NCI-H82 treated with DMSO at 0.1 percent for 48 hours (cell line): ENCODE data around the gene PDLIM4.
A peak's percentile ranks its signal among the peaks of the same experiment; 100 is the strongest.

Experiments used
- DNase-seq: peaks from one replicate; lab custom pipeline; 2025; ENCODE audit not compliant: unreplicated experiment; lab: John Stamatoyannopoulos, UW

The PDLIM4 gene

DNA sequence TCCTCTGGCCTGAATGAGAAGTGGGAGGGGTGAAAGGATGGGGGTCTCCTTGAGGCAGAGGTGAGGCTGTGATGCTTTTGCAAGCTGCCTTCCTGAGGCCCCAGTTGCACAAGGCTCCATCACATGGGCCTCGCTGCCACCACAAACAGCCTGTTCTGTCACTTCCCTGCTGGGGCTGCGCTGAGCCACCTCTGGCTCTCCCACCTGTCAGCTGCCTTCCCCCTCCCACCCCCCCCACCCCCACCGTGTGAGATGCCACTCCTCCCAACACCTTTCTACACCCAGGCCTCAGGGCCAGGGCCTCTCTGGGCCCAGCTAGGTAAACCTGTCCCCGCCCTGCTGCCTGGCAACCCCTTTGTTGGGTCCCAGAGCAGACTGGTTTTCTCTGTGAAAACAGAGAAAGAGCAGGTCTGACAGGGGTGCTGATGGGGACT, 4.5 kb upstream of the PDLIM4 start:
- DNase-seq, result no peak

DNA sequence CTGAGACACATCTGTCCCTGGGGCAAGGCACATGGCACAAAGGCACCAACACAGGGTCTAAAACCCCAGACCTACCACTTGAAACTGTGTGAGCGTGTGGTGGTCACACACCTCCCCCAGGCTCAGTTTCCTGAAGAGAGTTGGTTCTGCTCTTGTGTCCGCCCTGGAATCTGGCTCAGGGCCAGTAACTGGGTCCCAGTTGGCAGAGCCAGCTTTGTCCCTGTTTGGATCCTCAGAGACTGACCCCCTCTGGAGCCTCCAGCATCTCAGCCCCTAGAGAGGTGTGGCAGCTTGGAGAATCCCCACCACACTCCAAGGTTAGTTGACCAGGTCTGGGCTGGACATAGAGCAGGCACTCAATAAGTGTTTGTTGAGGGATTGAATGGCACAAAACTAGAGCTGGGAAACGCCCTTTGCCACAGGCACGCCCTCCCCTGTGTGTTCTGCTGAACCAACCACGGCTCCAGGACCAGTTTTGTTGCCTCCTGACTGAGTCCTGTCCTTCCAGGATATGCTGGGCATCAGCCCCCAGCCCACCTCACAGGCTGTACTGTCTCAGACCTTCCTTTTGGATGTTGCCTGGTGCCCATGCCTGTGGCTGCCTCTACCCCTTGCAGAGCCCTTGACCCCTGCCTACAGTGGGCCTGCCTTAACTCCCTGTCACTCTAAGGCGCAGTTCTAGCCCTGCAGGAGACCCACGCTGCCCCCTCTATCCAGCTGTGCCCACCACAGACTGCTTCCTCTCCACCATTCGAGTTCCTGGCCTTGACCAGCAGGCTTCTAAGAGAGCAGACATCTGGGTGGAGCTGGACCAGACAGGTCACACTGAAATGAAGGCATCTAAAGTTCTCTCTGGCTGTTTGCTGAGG, 3.8 kb upstream of the PDLIM4 start:
- DNase-seq, result no peak

DNA sequence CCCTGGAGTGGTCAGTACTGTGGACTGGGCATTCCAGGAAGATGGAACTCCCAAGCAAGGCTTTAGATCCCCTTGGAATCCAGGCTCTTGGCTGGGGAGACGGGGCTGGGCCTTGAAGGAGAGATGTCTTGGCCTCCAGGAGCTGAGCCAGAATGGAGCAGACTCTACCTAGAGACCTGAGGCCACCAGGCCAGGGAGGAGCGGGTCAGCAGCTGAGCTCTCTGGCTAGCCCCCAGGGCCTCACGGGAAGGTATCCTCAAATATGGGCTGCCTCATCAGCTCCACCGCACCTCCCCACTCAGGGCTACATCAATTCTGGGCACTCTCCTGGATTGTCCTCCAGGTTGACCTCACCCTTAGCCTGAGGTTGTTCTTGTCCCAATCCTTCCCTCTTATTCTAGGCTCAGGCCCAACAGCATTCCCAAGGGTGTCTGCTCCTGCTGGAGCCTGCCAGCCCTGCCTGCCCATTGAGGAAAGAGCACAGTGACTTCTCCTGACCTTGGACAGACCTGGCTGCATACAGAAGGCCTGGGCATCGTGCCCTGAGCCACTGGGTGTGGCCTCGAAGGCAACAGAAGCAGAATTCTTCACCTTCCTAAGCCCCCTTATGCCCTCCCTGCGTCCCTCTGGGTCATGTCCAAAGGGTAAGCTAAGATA, 3.0 kb upstream of the PDLIM4 start:
- DNase-seq, result no peak

DNA sequence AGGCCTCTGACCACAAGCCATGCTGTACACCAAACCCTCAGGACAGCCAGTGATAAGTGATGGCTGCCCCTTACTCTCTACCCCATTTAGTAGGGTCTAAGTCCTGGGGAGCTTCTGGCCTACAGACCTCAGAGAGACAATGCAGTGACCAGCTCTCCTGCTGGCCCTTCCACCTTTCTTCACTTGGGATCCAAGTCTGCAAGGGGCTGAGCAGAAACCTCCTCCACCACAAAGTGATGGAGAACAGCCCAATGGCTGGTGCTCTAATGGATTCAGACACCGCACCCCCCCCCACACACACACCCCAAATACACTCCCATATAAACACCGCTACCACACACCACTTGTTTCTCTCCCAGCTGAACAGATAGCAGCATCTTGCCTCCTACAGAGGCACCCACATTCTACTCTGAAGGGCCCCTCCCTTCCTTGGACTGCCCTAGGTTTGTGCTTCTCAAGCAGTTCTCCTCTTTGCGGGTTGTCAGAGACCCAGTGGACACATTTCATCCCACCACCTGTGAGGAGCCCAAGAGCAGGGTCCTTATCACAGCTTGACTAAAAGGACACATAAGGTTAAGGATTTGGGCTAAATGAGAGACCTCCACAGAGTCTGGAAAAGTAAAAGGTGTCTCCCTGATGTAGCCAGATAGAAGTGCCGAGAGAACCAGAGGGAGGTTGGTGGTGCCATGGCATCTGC, 1.3 kb upstream of the PDLIM4 start:
- DNase-seq, result no peak

- no peak for DNase-seq
These were observed 739 bp upstream of the PDLIM4 start for GRCh38 chr5:132256783-132257130.

DNA sequence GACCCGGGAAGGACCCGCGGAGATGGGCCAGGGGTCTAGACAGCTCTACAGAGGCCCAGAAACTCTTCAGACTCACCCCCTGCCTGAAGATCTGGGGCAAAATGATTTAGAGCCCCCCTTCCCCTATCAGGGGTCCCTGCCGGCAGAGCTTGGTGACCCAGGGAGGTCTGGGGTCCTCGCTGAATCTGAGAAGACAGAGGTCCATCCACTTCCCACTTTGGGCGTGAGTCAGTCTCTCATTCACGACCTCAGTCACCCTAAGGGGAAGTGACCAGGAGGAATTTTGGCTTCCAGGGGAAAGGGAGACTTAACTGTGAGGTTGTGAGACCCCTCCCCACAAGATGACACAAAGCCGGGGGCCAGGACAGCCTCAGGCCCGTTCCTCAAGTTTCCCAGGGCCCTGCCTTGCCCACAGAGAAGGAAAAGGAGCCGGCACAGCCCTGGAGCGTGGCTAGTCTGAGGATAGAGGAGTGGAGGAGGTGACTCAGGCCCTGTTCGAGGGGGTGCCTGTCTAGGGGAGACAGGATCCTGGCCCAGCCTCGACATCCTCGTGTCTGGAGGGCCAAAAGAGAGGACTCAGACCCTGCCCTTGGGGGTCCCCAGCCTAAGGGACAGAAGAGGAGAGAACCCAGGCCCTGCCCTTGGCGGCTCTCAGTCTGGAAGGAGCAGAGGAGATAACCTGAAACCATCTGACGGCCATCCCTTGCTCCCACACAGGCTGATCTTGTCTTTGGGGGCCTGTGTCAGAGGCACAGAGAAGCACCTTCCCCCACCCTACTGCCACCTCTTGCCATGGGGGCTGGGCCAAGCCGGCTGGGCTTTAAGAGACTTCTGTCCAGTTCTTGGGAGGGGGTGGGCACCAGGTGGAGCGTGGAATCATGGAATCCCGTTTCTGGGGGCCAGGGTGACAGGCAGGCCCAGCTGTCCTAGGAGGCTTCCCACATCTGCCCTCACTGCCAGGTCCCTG, 889 bp downstream of the PDLIM4 start:
- peak; percentile 5 for DNase-seq

GRCh38 chr5:132259069-132259851, 1.8 kb downstream of the PDLIM4 start:
- DNase-seq, result peak; percentile 13

DNA sequence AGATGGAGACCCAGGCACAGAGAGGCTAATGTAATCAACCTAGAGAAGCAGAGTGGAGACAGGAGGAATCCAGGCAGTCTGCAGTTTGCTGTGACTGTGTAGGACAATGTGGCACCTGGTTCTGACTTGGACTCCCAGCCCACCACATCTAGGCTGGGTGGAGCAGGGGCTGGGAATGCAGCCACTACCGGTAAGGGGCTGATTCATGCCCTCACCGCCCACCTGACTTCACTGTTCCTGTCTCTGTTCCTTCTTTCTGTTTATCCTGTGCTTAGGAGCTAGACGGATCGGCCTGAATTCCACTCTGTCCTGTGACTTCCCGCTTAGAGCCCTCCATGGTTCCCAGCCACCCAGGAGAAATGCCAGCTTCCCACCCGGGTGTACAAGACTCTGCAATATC, 2.6 kb downstream of the PDLIM4 start:
- DNase-seq, result no peak

DNA sequence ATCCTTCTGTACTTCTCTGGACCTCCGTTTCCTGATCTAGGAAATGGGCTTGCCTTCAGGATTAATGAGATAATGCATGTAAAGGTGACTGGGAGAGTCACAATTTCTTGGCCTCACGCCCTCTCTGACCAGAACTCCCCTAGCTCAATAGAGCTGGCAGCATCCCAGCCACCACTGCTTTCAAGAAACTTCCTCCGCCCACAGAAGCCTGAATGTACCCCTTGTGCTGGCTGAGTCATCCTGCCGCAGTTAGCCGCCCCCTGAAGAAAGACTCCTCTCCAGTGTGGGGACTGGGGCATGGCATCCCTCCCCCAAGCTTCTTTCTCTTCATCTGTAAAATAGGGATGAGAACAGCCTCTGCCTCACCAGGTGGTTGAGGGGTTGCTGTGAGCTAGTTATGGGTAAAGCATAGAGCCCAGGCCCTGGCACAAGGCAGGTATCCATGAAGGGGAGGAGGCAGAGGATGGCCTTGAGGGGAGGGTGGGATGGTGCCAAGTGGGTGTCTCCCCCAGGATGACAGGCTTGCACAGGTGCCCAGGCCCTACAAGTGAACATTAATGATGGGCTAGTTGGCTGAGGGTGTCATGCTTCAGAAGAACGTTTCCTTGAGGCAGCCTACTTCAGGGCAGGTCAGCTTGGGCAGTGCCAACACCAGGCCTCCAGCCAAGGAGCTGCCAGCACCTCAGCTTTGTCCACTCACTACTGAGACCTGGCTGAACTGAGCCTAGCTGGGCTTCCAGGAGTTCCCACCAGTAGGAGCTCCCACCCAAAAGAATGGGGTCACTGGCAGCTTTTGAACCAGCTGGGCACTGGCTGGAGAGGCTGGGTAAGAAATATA, 3.4 kb downstream of the PDLIM4 start:
- no peak for DNase-seq

DNA sequence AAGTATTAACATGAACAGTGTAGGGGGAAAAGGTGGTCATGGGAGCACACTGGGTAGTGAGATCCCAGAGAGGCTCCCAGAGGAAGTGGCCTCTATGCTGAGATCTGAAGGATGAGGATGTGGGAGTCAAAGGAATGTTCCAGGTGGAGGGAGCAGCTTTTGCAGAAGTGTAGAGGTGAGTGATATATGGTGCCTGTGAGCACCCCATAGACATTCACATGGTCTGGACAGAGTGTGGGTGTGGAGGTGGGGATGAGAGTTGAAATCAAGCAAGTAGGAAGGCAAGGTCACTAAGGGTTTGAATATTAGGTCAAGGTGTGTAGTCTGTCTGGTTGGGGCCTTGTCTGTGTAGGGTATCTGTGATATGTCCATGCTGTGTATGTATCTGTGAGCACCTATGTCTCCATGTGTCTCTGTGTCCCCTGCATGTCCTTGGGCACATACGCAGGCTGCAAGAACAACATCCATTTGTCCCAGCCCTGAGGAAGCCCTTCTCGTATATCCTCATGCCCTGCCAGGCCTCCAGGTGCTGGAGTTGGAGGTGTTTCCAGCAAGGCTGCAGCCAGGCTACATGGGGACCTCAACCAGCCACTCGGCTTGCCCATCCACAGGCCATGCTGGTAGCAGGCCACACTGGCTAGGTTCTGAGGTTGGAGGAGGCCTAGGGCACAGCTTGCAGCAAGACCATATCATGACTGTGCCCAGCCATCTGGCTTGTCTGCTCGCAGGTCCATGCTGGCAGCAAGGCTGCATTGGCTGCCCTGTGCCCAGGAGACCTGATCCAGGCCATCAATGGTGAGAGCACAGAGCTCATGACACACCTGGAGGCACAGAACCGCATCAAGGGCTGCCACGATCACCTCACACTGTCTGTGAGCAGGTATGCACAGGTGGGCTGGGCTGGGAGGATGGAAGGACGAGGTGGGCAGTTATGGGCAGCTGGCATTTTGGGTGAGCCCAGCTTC, 4.7 kb downstream of the PDLIM4 start:
- DNase-seq, result no peak

DNA sequence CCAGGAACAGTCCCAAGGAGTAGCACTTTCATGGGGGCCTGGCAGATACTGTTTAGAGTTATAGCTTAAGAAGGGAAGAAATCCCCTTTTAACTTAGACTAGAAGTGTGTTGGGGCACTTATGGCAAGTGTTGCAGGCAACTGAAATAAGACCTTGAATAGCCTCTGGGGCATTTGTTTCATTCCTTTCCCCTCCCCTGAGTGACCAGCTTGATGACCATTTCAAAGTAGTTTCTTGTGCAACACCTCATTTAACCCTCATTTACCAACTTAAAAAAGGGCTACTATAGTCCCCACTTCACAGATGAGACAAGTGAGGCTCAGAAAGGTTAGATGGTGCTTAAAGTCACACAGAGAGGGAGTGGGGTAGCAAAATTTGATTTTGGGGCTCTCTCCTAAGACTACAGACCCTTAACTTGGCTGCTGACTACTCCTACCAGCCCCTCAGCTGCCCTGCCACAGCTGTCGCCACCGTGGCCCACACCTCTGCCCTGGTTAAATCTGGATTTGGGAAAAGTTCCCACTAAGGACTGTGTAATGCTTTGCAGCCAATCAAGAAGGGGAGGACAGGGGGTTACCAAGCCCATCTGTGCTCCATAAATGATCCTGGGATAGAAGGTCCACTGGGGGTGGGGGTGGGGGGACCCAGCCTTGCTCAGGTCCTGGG, 5.5 kb downstream of the PDLIM4 start:
- DNase-seq, result no peak

GRCh38 chr5:132263548-132264261, 6.2 kb downstream of the PDLIM4 start:
- DNase-seq, result no peak

DNA sequence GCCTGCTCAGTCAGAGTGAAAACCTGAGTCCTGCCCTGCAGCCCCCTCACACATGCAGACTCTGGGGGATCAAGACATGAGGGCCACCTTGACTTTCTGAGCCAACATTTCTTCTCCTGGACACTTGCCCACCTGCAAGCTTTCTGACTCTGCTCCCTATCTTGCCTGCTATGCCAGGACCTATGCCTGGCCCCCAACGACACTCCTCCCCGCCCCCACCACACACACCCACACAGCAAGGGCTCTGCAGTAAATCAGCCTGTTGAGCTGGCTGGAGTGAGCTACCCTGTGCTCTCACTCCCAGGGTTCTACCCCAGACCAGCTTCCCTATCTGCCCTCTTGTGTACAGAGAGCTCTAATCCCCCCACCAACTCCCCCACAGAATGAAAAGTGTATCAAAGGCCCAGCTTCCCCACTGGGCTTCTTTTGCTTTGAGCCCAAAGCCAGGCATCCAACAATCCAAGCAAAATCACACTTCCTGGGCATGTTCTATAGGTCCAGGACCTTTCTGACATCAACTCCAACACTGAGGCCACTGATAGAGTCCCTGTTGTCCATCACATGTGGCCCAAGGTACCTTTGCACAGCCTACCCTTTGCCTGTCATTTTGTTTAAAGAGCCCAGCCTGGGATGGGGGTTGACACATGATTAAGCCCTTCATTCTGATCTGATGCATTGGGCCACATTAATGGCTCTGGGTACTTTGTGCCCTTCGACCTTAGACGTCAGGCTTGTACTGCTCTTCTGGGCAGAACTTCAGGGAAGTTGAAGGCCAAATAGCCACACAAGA, 7.2 kb downstream of the PDLIM4 start:
- no peak for DNase-seq

DNA sequence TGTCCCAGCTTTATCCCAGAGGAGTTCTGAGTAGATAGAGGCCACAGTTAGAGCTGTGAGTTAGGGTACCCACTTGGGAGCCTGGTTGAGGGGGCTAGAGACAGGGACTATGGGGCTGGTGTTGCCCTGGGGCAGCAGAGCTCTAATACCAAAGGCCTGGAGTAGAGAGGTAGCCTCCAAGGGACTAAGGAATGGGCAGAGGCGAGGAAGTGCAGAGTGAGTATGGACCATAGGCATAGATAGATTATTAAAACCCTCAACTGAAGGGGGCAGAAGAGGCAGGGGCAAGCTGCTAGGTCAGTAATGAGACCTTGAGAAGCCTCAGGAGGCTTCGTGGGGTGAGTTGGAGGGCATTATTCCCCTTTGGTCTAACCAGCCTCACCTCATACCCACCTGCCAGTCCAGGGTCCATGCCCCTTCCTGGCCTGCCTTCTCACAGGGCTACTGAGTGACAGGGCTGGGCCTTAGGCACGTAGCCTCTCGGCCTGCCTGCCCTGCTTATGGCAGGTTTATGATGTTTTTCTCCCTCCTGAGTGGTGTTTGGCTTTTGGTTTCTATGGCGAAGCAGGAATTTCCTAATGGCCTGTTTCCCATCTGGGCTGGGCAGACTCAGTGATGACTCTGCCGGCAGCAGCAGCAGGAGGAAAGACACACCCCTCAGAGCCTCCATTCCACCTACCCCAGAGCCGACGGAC, 8.0 kb downstream of the PDLIM4 start:
- DNase-seq, result no peak

- DNase-seq, result no peak
These were observed 8.7 kb downstream of the PDLIM4 start for GRCh38 chr5:132266031-132266835.
